K562 (cell line): ENCODE measurements around the gene KRTAP1-5. TPM values are rescaled to one million over a fixed set of nuclear protein-coding genes. Genes with fewer than 3 reads are reported as not detected.
"Not testable (repeated sequence)": the region's sequence is repeated elsewhere in the genome, so short reads cannot be mapped to it uniquely, and the experiment has no call there.

Experiments
- ATAC-seq: fragments of 200-7000 bp; cut with Tn5 transposase; 3 replicates; pipeline ENCODE4 v1.9.1; 2020; ENCODE audit warnings: moderate library complexity
- BruUV-seq: library from RNA; stranded (reverse); fragments of 400-500 nt; replicated peaks from 2 replicates; lab custom pipeline; 2021; lab: Mats Ljungman, UMichigan
- CTCF ChIA-PET: fragments of 300-600 bp; formaldehyde crosslinking; extraction: SDS; loops from one replicate; lab custom pipeline; 2021; ENCODE audit warnings: low intra/inter-chr PET ratio; lab: Yijun Ruan, JAX
- POLR2A ChIA-PET: fragments of 300-600, 350-650 bp; sonication (Branson Sonifier 250); formaldehyde crosslinking; extraction: SDS; loops from one replicate; lab custom pipeline; 2021; ENCODE audit warnings: antibody characterized with exemption, inconsistent platforms; lab: Yijun Ruan, JAX
- DNase-seq, 4 experiments: peaks; one replicate each; pipeline versions ENCODE4 v3.0.0 to v3.0.0-alpha.2; 2011 to 2018; ENCODE audit warnings: low spot score in 3 of 4, mixed read lengths in 3 of 4; ENCODE audit errors: extremely low read depth in 1 of 4
- FAIRE-seq: peaks from 2 replicates; lab custom pipeline; 2011; peaks lifted over from hg19 to GRCh38; lab: Jason Lieb, UNC
- H2AFZ ChIP-seq: 2 replicates; pipeline ENCODE4 v1.6.0; 2011; ENCODE audit warnings: low read depth, low read length, control low read depth, inconsistent platforms
- H3K27ac ChIP-seq: fragments of 200-600 bp; 3 replicates; pipeline ENCODE4 v1.8.0; 2011; ENCODE audit warnings: low read depth, mild to moderate bottlenecking, control low read depth, inconsistent platforms, low read length, moderate library complexity, mixed read lengths; ENCODE audit errors: extremely low read depth
- H3K27me3 ChIP-seq, 2 experiments: fragments of 300-600 bp in 1 of 2; 2 replicates in 1 of 2; 3 replicates in 1 of 2; pipeline versions ENCODE4 v1.6.0 to v1.8.0; 2011; ENCODE audit warnings: inconsistent platforms in 2 of 2, low read length in 2 of 2, mild to moderate bottlenecking in 1 of 2, mixed read lengths in 1 of 2, moderate library complexity in 1 of 2; ENCODE audit not compliant: control insufficient read depth in 2 of 2, insufficient read depth in 2 of 2
- H3K36me3 ChIP-seq: fragments of 300-600 bp; 3 replicates; pipeline ENCODE4 v1.8.0; 2011; ENCODE audit warnings: mild to moderate bottlenecking, low read length, inconsistent platforms; ENCODE audit not compliant: control insufficient read depth, insufficient read depth
- H3K4me1 ChIP-seq, 2 experiments: fragments of 200-600 bp in 1 of 2; replicated peaks in 1 of 2; 2 replicates in 1 of 2; 3 replicates in 1 of 2; pipeline versions ENCODE4 v1.5.1 to v1.8.0; 2011; ENCODE audit warnings: inconsistent platforms in 2 of 2, low read length in 2 of 2, mild to moderate bottlenecking in 1 of 2, mixed read lengths in 1 of 2, moderate library complexity in 1 of 2; ENCODE audit not compliant: control insufficient read depth in 2 of 2, insufficient read depth in 2 of 2
- H3K4me2 ChIP-seq: 2 replicates; pipeline ENCODE4 v1.6.1; 2011; ENCODE audit warnings: low read length, control low read depth, inconsistent platforms, mixed read lengths; ENCODE audit not compliant: insufficient read depth
- H3K4me3 ChIP-seq: fragments of 200-600 bp; sonication (generic), shearing (Covaris generic); 2 replicates; pipeline ENCODE4 v1.5.1; 2016; ENCODE audit warnings: control low read depth, inconsistent platforms
- H3K79me2 ChIP-seq: fragments of 200-600 bp; 3 replicates; pipeline ENCODE4 v1.8.0; 2011; ENCODE audit warnings: low read length, inconsistent platforms; ENCODE audit not compliant: control insufficient read depth, insufficient read depth
- H3K9ac ChIP-seq, 2 experiments: 2 replicates each; pipeline versions ENCODE4 v1.6.0 to v1.6.1; 2011; ENCODE audit warnings: low read depth in 2 of 2, low read length in 2 of 2, control low read depth in 1 of 2, inconsistent platforms in 1 of 2, mild to moderate bottlenecking in 1 of 2, mixed read lengths in 1 of 2; ENCODE audit not compliant: insufficient read depth in 1 of 2
- H3K9me1 ChIP-seq: one replicate; pipeline ENCODE4 v1.6.0; 2011; ENCODE audit warnings: inconsistent platforms, mild to moderate bottlenecking, low read length, moderate library complexity; ENCODE audit not compliant: control insufficient read depth, insufficient read depth
- H3K9me3 ChIP-seq: replicated peaks from 2 replicates; pipeline ENCODE4 v1.5.1; 2011; ENCODE audit warnings: low read depth, low read length, inconsistent platforms; ENCODE audit not compliant: control insufficient read depth, insufficient read depth
- H4K20me1 ChIP-seq: replicated peaks from 2 replicates; pipeline ENCODE4 v1.6.1; 2011; ENCODE audit warnings: low read length, inconsistent platforms, mixed read lengths; ENCODE audit not compliant: control insufficient read depth, insufficient read depth
- CAMTA2 ChIP-seq: fragments of 250-450 bp; sonication (Bioruptor Pico); conservative IDR thresholded peaks from 2 replicates; pipeline ENCODE4 v1.5.1; 2022
- KLF1 ChIP-seq: fragments of 450-650 bp; IDR thresholded peaks from 2 replicates; pipeline ENCODE4 v1.6.1; 2016; ENCODE audit warnings: missing genetic modification characterization, missing compliant biosample characterization
- WGBS: fragments of 100-300 bp; shearing (Covaris generic); methylation state at CpG from one replicate; pipeline ENCODE4 v1.1.6; 2016; ENCODE audit warnings: low coverage, mixed read lengths; ENCODE audit not compliant: insufficient coverage; ENCODE audit errors: missing lambda C conversion rate; 5-methylcytosine and 5-hydroxymethylcytosine counted together
- in situ Hi-C: fragments of 300-500 bp; cut with MboI; formaldehyde crosslinking; loops from 4 replicates; pipeline ENCODE4 v1.15.0; 2018; ENCODE audit warnings: inconsistent platforms, mixed read lengths
- intact Hi-C: fragments of 100-400 bp; cut with micrococcal nuclease; formaldehyde crosslinking; loops from 2 replicates; pipeline ENCODE4 v1.14.2; 2022
- polyA plus RNA-seq, 8 experiments: library from polyadenylated mRNA; depleted of rRNA in 4 of 8; stranded (reverse) in 5 of 8; unstranded in 3 of 8; fragments of >200 nt; fragmentation: Nextera tagmentation in 2 of 8; fragmentation: Illumina TruSeq in 1 of 8; extraction: Ambion mirVana in 2 of 8; extraction: Trizol in 1 of 8; gene quantifications; 2 replicates each; pipeline versions ENCODE4 v1.2.1 to v1.2.3, GENCODE V29; 2011 to 2014; ENCODE audit warnings: inconsistent platforms in 1 of 8, missing spikeins in 1 of 8
- total RNA-seq, 7 experiments: library from RNA; depleted of rRNA in 6 of 7; stranded (reverse); fragments of >200 nt in 6 of 7; fragmentation: Illumina TruSeq in 2 of 7; extraction: Trizol in 2 of 7; gene quantifications; 2 replicates each; pipeline versions ENCODE4 v1.2.1 to v1.2.3, GENCODE V29; 2011 to 2021; ENCODE audit warnings: low replicate concordance in 1 of 7
- TF ChIP-seq, protein P1 (sequence below): fragments of 450-650 bp; IDR thresholded peaks from 2 replicates; pipeline ENCODE4 v1.6.1; 2016

Gene KRTAP1-5
- total and polyA plus RNA-seq, 9 of the 15 experiments (the other 6 are each of a cell fraction or from before 2014, with no cell fraction given), result not detected

DNA sequence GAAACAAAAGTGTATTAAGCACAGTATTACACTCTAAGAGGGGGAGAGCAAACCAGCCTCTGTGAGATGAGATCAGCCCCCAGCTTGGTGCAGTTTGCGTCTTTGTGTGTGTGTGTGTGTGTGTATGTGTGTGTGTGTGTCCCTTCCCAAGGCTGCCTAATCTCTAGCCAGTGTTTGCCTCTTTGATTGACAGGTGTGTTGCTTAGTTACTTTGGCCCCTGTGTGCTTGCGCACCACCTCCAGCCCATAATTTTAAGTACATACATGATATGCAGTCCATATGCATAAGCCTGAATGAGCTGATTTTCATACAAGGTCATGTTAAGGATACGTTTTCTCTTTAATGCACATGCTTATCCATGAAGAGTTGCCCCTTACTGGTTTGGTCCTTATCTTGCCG lies 25.2 kb downstream of the KRTAP1-5 start:
- H4K20me1 ChIP-seq, result no peaks in the 10 kb centered on the region
- no peak for ATAC-seq
- no peaks in the 10 kb centered on the region; a peak in 1 of 5 replicates for H3K4me1 ChIP-seq
- no peak overlapping the region for H3K4me3 ChIP-seq
- FAIRE-seq, result no peak
- ChIA-PET POLR2A (no interaction called here), CTCF (no interaction called here)
- no peak overlapping the region for H2AFZ ChIP-seq
- H3K27me3 ChIP-seq, result peaks cover 0 to 9% of the 10 kb centered on the region in 2 experiments; a peak in 3 of 5 replicates
- WGBS, result 0% methylated on average over 3 of the region's 4 CpGs
- H3K9ac ChIP-seq, result no peak overlapping the region
- H3K79me2 ChIP-seq, result no peaks in the 10 kb centered on the region
- intact Hi-C loops (no loop called here), in situ Hi-C loops (no loop called here)
- DNase-seq, result no peak
- H3K4me2 ChIP-seq, result no peak overlapping the region
- no peaks in the 10 kb centered on the region for H3K36me3 ChIP-seq
- H3K9me1 ChIP-seq, result no peaks in the 10 kb centered on the region
- H3K27ac ChIP-seq, result no peak overlapping the region
- no TSS peak for BruUV-seq
- TF ChIP-seq KLF1 (tag), result no peak
- no peak for TF ChIP-seq CAMTA2 (CRISPR knock-in tag)
- TF ChIP-seq, protein P1, sequence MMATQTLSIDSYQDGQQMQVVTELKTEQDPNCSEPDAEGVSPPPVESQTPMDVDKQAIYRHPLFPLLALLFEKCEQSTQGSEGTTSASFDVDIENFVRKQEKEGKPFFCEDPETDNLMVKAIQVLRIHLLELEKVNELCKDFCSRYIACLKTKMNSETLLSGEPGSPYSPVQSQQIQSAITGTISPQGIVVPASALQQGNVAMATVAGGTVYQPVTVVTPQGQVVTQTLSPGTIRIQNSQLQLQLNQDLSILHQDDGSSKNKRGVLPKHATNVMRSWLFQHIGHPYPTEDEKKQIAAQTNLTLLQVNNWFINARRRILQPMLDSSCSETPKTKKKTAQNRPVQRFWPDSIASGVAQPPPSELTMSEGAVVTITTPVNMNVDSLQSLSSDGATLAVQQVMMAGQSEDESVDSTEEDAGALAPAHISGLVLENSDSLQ, result peak; percentile 76
- H3K9me3 ChIP-seq, result no peaks in the 10 kb centered on the region

DNA sequence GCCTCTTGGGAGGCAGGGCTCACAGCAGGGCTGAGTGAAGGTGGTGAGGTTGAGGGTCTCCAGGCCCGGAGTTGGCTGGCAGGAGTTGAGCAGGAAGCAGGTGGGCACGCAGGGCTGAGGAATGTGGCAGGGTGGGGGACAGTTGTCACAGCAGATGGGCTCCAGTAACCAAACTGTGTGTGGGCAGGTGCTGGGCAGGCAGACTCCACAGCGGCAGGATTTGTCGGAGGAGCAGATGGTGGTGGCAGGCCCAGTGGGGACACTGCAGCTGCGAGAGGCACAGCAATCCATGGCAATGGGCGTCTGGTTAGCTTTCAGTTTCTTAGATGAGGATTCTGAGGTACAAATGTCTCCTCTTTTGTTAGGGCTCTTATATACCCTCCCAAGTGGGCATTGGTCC lies 27.4 kb downstream of the KRTAP1-5 start, which contains the start of gene KRTAP3-2:
Gene KRTAP3-2 (minus strand): TSS at position 344 of the 400 bp plus-strand sequence. CDS start 53 bp downstream, at position 291.
- CTCF ChIA-PET, DNase-seq, H3K9me3 ChIP-seq, H3K4me1 ChIP-seq, BruUV-seq, POLR2A ChIA-PET, intact Hi-C loops, ATAC-seq, H3K27ac ChIP-seq, H3K9me1 ChIP-seq, in situ Hi-C loops, H3K4me2 ChIP-seq, H3K79me2 ChIP-seq, FAIRE-seq, H2AFZ ChIP-seq, H4K20me1 ChIP-seq, H3K36me3 ChIP-seq, H3K27me3 ChIP-seq, H3K9ac ChIP-seq, H3K4me3 ChIP-seq: not testable (repeated sequence)
- WGBS, result 2% methylated on average over 5 of the region's 6 CpGs
